GM21381 (cell line): ENCODE data around the gene CFAP97.
"Not testable (repeated sequence)": the region's sequence is repeated elsewhere in the genome, so short reads cannot be mapped to it uniquely, and the experiment has no call there.

ENCODE experiments used
- ATAC-seq: cut with Tn5 transposase; IDR thresholded peaks from one replicate; pipeline ENCODE4 v1.9.1; 2021; ENCODE audit warnings: mild to moderate bottlenecking, moderate library complexity; ENCODE audit not compliant: unreplicated experiment

CFAP97 gene

GRCh38 chr4:185142912-185143600 is 60.7 kb downstream of the CFAP97 start, which contains the start of gene SLC25A4:
Gene SLC25A4 (plus strand): TSS chr4:185143266. CDS start chr4:185143373, 107 bp downstream.
- peak; percentile 95 for ATAC-seq

- no peak for ATAC-seq
Observed at GRCh38 chr4:185142564-185142911, 61.3 kb downstream of the CFAP97 start.

- ATAC-seq, result no peak
Observed at GRCh38 chr4:185141777-185142176, 62.0 kb downstream of the CFAP97 start.

DNA sequence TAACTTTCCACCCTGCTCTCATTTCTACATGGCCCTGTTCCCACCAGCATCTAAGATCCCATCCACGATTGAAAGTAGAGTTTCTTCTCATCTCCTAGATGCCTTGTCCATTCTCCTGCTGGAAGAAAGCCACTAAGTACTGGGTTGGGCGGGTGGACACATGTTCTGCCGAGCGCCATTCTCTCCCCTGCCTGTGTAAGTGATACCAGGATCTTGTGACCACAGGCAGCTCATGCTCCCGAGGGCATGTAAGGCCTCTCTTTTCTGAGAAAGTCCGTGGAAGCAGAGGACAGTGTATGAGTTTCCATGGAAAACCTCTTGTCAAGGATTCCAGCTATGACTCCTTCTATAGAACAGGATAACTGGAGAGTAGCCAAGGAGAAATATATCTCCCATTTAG is 64.1 kb downstream of the CFAP97 start:
- ATAC-seq, result no peak

DNA sequence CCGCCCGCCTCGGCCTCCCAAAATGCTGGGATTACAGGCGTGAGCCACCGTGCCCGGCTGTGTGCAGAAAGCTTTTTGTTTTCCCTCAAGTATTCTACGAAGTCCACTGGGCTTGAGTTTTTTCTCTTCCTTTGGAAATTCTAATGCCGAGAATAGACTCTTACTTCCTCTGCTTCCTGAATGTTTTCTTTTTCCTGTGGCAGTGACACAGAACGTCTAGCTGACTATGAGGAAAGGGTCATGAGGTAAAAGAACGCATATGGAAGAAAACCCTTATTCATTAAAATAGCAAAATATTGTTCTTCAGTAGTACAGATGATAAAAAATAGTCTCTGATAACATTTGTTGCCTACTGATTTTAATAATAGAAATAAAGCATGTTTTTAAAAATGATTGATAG is 65.6 kb downstream of the CFAP97 start:
- ATAC-seq, result no peak

DNA sequence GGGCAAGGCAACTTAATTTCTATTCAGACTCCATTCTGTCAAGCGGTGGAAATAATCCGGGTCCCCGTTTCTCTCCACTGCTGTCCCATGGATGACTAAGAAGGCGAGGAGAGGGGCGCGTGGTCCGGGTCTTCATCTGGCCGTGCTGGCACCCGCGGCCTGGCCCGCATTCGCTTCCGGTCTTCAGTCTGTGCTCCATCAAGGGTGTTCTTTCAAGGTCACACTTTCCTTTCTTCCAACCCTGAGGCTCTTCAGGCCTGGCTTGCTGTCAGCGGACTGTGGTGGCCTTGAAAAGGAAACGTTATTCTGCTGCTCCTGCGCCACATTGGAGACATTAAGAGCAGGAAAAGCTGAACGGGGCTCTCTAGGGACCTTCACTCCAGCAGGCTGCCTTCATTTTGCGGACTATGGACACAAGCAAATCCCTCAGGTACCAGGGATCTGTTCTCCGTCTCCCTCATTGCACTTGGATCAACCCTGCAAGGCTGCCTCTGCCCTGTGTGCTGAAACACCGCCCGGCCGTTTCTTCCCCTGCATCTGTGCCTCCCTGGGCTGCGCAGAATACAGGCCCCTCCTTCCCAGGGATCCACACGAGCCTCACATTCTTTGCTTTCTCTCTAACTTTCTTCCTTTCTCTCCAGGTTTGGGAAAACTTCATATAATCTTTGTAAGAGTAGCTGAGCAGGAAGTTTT is 66.4 kb downstream of the CFAP97 start:
- no peak for ATAC-seq

DNA sequence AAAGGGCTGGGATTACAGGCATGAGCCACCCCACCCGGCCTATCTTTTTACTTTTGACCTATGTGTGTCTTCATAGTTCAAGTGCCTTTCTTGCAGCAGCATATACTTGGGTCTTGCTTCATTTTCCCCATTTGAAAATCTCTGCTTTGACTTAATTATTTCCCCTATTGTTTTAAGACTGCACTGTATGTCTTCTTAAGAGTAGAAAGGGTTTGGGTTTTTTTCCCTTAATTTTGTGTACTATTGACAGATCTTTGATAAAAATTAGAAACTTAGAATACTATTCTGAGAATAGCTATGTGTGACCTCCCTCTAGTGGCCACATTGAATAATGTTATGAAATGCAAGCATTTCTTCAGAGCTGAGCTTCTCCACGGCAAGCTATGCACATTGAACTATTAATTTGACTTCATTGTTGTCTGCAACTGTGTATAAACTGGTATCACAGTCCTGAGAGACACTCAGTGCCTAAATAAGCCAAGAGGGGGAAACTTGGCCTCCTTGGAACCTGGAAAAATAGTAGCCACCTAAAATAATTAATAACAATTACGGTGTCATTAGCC is 69.4 kb downstream of the CFAP97 start:
- peak; percentile 60 for ATAC-seq

DNA sequence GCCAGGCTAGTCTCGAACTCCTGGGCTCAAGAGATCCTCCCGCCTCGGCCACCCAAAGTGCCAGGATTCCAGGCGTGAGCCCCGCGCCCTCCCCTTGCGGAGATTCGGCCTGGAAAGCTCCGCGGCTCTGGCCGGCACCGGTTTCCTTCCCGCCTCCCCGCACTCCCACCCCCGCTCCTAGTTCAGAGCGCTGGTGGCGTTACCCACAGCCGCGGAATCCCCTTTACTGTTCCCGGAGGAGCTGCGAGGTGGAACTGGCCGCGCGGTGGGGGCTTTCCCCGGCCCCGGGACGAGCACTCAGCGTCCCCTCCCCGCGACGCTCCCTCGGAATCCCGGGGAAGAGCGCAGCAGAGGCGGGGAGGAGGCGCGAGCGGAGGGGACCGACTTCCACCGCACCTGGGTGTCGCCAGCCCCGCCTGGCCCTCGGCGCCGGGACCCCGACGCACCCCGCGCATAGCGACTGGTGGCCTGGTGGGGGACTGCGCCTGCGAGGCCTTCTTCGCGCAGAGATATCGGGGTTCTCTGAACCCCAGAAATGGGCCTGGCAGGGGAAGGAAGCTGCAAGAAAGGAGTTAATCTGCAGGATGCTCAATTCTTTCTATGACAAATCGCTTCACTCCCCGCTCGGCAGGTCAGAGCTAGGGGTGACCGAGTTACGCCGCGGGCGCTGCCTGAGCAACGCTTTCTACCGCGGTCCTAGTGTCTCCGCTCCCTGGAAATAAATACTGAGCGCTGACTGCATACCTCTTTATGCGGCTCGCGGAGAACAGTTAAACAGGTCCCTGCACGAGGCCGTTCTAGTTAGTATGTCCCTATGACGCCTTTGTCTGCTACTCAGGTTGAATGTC is 75.3 kb downstream of the CFAP97 start:
- ATAC-seq, result peak; percentile 63

DNA sequence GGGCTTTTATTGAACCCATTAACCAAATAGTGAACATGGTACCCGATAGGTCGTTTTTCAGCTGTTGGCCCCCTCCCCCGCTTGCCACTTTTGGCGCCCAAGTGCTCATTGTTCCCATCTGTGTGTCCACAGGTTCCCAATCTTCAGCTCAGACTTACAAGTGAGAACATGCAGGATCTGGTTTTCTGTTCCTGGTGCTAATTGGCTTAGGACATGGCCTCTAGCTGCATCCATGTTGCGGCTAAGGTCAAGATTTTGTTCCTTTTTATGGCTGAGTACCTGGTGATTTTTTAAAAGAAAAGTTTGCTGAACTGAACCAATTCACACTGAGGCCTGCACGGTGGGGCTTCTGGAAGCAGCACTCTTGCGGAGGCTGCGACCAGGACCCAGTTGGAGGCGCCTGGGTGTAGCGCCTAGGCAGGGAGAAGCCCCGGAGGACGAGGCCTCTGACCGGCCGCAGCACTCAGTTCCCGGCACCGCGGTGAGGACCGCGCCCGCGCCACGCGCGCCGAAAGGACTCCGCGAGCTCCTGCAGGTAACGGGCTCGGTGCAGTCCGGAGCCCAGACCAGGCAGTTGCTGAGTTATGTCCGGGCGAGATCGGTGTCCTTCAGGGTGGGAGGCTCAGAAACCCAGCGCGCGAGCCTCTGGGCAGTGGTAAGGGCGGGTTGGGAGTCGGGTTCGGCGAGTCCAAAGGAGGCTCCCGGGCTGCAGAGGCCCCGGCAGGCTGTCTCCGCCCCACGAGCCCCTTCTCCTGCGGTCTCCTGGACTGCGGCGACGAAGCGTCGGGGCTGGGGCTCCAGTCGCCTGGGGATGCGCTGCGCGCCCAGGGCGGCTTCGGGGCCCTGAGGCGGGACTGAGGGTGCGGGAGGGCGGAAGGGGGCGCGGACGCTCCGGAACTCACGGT is 76.5 kb downstream of the CFAP97 start:
- no peak for ATAC-seq

DNA sequence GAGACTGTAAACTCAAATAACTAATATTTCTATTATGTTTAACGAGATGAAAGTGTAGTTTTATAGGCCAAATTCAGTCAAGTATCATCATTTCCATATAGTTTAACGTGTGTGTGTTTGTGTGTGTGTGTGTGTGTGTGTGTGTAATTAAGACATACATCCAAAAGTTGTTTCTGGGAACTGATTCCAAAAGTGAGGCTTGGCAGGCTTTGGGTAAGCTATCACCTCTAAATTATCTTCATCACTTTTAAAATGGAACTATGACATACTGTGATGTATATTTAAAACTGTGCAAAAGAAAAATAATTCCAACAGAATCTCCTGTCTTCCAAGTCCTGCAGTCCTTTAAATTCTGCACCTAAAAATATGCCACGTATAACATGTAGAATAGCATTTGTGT is 79.8 kb downstream of the CFAP97 start:
- ATAC-seq, result no peak

DNA sequence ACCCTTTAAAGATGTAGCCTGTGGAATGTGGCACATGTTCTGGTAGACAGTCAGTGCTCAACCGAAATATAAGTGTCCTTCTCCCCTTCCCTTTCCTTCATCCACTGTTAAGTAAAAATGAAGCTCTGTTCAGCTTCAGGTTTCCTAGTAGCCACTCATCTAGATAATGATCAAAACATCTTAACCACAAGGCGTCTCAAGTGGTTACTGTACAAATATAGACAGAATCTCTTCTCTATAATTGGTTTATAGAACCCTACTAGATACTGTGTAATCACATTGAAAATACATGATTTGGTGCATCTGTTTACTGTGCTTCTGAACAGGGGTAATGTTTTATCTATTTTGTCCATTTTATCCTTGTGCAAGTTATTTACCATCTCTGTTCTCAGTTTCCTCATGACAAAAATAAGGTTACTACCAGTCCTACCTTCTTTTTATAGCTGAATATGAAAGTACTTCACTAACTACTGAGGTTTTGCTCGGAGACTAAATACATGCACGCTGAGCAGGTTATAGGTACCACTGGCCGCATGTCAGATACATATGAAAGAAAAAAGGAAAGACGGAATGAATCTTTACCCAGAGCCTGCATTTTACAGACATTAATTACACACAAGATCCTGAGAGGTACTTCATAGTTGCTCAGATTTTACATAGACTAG is 81.0 kb downstream of the CFAP97 start:
- peak; percentile 65 for ATAC-seq

DNA sequence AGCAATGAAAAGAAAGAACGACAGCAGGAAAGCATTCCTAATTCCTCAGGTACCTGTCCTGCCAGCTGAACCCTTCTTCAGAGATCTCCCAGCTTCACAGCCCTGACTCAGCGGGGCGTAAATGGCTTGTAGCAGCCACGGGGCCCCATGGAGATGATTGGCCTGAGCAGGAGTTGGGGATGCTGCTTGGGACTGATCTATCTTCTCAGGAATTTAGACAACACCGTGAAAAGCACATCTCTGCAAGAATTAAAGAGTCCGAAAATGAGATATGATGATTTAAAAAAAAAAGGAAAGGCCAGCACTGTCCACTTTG is 83.2 kb downstream of the CFAP97 start:
- ATAC-seq, result no peak

GRCh38 chr4:185119927-185120630 is 83.7 kb downstream of the CFAP97 start:
- ATAC-seq, result no peak

DNA sequence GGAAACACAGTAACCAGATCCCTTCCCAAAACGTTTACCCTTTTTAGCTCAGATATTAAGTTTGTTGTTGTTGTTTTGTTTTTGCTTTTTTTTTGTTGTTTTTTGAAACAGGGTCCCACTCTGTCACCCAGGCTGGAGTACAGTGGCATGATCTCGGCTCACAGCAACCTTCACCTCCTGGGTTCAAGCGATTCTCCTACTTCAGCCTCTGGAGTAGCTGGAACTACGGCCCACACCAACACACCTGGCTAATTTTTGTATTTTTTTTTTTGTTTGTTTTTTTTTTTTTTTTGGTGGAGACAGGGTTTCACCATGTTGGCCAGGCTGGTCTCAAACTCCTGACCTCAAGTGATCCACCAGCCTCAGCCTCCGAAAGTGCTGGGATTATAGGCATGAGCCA is 84.3 kb downstream of the CFAP97 start:
- not testable (repeated sequence) for ATAC-seq

GRCh38 chr4:185118876-185119275 is 84.9 kb downstream of the CFAP97 start:
- no peak for ATAC-seq

GRCh38 chr4:185117300-185117934 is 86.4 kb downstream of the CFAP97 start:
- no peak for ATAC-seq

GRCh38 chr4:185115827-185116232 is 88.0 kb downstream of the CFAP97 start:
- no peak for ATAC-seq

DNA sequence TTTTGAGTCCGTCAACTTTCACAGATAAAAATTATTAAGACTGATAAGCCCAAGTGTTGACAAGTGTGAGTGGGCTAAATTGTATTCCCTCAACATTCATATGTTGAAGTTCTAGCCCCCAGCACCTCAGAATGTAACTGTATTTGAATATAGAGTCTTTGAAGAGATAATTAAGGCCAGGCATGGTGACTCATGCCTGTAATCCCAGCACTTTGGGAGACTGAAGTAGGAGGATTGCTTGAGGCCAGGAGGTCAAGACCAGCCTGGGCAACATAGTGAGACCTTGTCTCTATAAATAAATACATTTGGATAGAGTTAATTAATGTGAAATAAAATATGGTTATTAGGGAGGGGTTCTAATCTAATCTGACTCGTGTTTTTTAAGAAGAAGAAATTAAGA is 90.5 kb downstream of the CFAP97 start:
- ATAC-seq, result no peak

DNA sequence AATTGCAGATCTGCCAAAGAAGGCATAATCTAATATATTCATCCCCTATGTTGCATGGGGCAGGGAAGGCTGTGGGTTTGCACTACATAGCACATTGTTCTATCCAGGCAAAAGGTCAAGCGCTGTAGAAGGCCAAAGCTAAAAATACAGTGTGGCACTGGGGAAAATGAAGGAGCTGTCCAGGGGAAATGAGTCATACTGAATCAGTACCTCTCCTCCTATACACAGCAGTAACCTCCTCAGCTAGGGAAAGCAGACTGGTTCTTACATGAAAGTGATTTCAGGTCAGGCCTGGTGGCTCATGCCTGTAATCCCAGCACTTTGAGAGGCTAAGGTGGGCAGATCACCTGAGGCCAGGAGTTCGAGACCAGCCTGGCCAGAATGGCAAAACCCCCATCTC is 91.7 kb downstream of the CFAP97 start:
- no peak for ATAC-seq
